NT2/D1 (cell line): ENCODE data around the gene DNAJC5G.

ENCODE experiments used
- YY1 ChIP-seq: IDR thresholded peaks from 2 replicates; pipeline ENCODE4 v1.6.1; 2011; ENCODE audit not compliant: insufficient read length, insufficient read depth
- ZNF274 ChIP-seq: IDR thresholded peaks from 2 replicates; pipeline ENCODE4 v1.6.1; 2011; ENCODE audit warnings: mild to moderate bottlenecking, low read depth, low read length

DNA sequence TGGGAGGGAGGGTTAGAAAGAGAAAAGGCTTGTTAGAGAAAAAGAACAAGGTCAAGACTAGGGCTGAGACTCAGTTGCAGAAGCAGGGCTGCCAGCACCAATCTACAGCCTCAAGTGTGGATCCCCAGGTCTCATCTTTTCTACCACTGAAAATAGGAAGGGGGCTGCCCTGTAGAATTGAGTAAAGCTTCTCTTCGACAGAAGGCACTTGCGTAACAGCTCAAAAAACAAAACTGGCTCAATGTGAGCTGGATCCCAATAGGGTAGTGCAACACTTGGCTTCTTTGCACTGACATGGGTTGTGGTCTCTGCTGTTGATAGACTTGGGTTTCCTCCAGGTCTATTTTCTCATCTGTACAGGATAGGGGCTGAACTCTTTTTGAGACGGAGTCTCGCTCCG is 49.5 kb downstream of the DNAJC5G start:
- no peak for TF ChIP-seq ZNF274
- no peak for TF ChIP-seq YY1
